Effector memory CD8-positive, alpha-beta T cell (primary cell): ENCODE data around the gene ZNF689.

Experiments used
- ATAC-seq: fragments of 150-1000 bp; cut with Tn5 transposase; replicated peaks from 2 replicates; pipeline ENCODE4 v1.10.0; 2021; ENCODE audit warnings: mild to moderate bottlenecking, moderate library complexity
- DNase-seq, 3 experiments: peaks; one replicate each; pipeline ENCODE4 v3.0.0; 2021
- H3K27ac Mint-ChIP-seq, 2 donors: one replicate each; pipeline ENCODE4 v1.8.0; 2022; ENCODE audit warnings: mild to moderate bottlenecking in 2 of 2, mixed read lengths in 2 of 2, moderate library complexity in 2 of 2
- H3K27me3 Mint-ChIP-seq, 2 donors: one replicate each; pipeline ENCODE4 v1.8.0; 2022; ENCODE audit warnings: mixed read lengths in 2 of 2
- H3K36me3 Mint-ChIP-seq: one replicate; pipeline ENCODE4 v1.8.0; 2022; ENCODE audit warnings: mild to moderate bottlenecking, moderate library complexity, mixed read lengths; ENCODE audit not compliant: insufficient read depth
- H3K4me1 Mint-ChIP-seq, 2 donors: one replicate each; pipeline ENCODE4 v1.8.0; 2022; ENCODE audit warnings: low read depth in 2 of 2, mixed read lengths in 2 of 2
- H3K4me3 Mint-ChIP-seq, 2 donors: one replicate each; pipeline ENCODE4 v1.8.0; 2022; ENCODE audit warnings: mild to moderate bottlenecking in 2 of 2, mixed read lengths in 2 of 2, moderate library complexity in 2 of 2
- H3K9me3 Mint-ChIP-seq, 2 donors: one replicate each; pipeline ENCODE4 v1.8.0; 2022; ENCODE audit warnings: mixed read lengths in 2 of 2

ZNF689 gene

GRCh38 chr16:30623536-30624283 is 13.5 kb upstream of the ZNF689 start:
- no peaks in the 10 kb centered on the region for H3K9me3 Mint-ChIP-seq
- H3K27ac Mint-ChIP-seq = no peak overlapping the region
- H3K4me3 Mint-ChIP-seq = no peak overlapping the region
- H3K4me1 Mint-ChIP-seq = peaks cover 2% of the 10 kb centered on the region in 2 donors
- no peaks in the 10 kb centered on the region for H3K36me3 Mint-ChIP-seq
- no peak for ATAC-seq
- peaks cover 0 to 26% of the 10 kb centered on the region in 2 donors for H3K27me3 Mint-ChIP-seq
- no peak for DNase-seq

DNA sequence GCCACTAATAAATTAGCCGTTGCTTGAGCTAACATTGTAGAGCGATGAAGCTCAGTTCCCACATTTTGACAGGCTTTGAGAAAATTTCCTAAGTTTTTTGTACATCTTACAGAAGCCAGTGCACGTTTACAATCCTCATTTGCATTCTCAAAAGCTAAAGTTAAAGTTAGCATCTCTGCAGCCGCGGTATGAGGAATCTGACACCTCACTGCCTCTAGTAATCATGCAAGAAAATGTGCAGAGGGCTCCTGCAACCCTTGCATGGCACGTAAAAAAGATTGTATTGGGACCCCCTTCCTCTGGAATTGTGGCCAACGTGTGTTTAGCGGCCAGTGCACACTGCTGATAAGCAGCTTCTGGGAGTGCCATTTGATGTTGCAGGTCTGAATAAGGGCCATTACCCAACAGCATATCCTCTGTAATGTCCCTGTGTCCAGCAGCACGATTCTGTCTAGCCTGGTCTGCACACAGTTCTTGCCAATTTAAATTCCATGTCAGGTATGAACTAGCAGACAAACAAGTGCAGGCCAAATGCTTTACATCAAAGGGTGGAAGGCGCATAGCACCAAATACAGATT is 12.4 kb upstream of the ZNF689 start:
- Mint-ChIP-seq H3K27me3 (peaks cover 0 to 26% of the 10 kb centered on the region in 2 donors), H3K4me3 (no peak overlapping the region), H3K36me3 (no peaks in the 10 kb centered on the region), H3K4me1 (no peaks in the 10 kb centered on the region), H3K9me3 (no peaks in the 10 kb centered on the region), H3K27ac (no peak overlapping the region)
- DNase-seq (no peak), ATAC-seq (no peak)

- H3K4me1 Mint-ChIP-seq = no peaks in the 10 kb centered on the region
- H3K27me3 Mint-ChIP-seq = peaks cover 0 to 26% of the 10 kb centered on the region in 2 donors
- ATAC-seq (no peak), DNase-seq (no peak)
- H3K4me3 Mint-ChIP-seq = no peak overlapping the region
- no peaks in the 10 kb centered on the region for H3K9me3 Mint-ChIP-seq
- H3K27ac Mint-ChIP-seq = no peak overlapping the region
- H3K36me3 Mint-ChIP-seq = no peaks in the 10 kb centered on the region
Observed at GRCh38 chr16:30621765-30622164, 11.6 kb upstream of the ZNF689 start.

DNA sequence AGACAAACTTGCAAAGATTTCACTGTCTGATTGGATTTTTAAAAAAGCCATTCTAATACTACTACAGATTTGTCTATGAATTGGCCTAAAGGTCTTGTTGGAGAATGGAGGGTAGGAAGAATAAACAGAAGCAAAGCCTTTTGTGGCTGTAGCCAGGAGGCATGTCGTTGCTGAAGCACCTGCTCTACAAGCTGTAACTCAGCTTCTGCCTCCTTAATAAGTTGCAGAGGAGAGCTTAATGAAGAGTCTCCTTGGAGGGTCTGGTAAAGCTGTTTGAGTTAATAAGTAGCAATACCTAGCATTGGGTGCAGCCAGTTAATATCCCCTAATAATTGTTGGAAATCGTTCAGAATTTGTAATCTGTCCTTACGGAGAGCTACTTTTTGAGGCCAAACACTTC is 10.0 kb upstream of the ZNF689 start:
- Mint-ChIP-seq H3K4me3 (no peak overlapping the region), H3K4me1 (peaks cover 0 to 3% of the 10 kb centered on the region in 2 donors)

DNA sequence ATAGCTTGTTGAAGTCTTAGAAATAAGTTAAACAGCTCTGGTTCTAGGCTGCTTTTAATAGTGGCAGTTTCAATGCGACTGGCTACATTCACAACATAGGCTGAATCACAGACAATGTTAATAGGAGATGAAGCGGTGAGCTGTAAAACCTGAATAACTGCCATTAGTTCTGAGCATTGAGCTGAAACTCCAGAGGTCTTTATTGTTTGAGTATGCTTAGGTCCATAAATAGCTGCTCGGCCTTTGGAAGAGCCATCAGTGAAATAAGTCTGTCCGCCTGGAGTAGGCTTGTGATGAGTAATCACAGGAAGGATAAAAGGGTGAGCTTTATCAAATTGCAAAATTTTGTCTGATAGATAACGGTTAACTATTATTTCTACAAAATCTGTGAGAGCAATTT is 9.4 kb upstream of the ZNF689 start:
- H3K4me1 Mint-ChIP-seq = peaks cover 0 to 3% of the 10 kb centered on the region in 2 donors
- H3K9me3 Mint-ChIP-seq = no peaks in the 10 kb centered on the region
- H3K27me3 Mint-ChIP-seq = peaks cover 0 to 25% of the 10 kb centered on the region in 2 donors
- no peaks in the 10 kb centered on the region for H3K36me3 Mint-ChIP-seq
- DNase-seq (no peak), ATAC-seq (no peak)
- H3K27ac Mint-ChIP-seq = no peak overlapping the region
- no peak overlapping the region for H3K4me3 Mint-ChIP-seq

More for the DNA sequence above, 10.0 kb upstream of the ZNF689 start:
- Mint-ChIP-seq H3K27ac (no peak overlapping the region), H3K9me3 (no peaks in the 10 kb centered on the region), H3K27me3 (peaks cover 0 to 26% of the 10 kb centered on the region in 2 donors), H3K36me3 (no peaks in the 10 kb centered on the region)
- ATAC-seq (no peak), DNase-seq (no peak)

DNA sequence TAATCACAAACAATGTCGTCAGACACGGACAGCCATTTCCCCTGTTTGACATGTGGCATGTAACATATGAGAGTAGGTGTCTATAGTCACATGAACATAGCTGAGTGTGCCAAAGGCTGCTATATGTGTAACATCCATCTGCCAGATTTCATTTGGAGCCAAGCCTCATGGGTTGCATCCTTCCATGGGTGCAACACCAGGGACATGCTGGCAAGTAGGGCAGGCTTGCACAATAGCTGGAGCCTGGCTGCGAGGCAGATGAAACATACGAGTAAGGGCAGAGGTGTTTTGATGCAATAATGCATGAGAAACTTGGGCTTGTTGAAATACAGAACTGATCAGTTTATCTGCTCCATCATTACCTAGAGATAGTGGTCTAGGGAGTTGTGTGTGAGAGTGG is 9.0 kb upstream of the ZNF689 start:
- no peak for ATAC-seq
- DNase-seq = no peak
- Mint-ChIP-seq H3K4me3 (no peak overlapping the region), H3K27ac (no peak overlapping the region), H3K36me3 (no peaks in the 10 kb centered on the region), H3K9me3 (no peaks in the 10 kb centered on the region), H3K4me1 (peaks cover 0 to 3% of the 10 kb centered on the region in 2 donors), H3K27me3 (peaks cover 0 to 21% of the 10 kb centered on the region in 2 donors)

GRCh38 chr16:30615358-30616091 is 5.3 kb upstream of the ZNF689 start:
- Mint-ChIP-seq H3K4me1 (peaks cover 1 to 4% of the 10 kb centered on the region in 2 donors), H3K36me3 (peaks cover under 1% of the 10 kb centered on the region), H3K9me3 (no peaks in the 10 kb centered on the region), H3K27ac (no peak overlapping the region), H3K27me3 (no peaks in the 10 kb centered on the region), H3K4me3 (no peak overlapping the region)
- DNase-seq (peak; percentile 69 to 74 (median 73)), ATAC-seq (peak; percentile 85)

DNA sequence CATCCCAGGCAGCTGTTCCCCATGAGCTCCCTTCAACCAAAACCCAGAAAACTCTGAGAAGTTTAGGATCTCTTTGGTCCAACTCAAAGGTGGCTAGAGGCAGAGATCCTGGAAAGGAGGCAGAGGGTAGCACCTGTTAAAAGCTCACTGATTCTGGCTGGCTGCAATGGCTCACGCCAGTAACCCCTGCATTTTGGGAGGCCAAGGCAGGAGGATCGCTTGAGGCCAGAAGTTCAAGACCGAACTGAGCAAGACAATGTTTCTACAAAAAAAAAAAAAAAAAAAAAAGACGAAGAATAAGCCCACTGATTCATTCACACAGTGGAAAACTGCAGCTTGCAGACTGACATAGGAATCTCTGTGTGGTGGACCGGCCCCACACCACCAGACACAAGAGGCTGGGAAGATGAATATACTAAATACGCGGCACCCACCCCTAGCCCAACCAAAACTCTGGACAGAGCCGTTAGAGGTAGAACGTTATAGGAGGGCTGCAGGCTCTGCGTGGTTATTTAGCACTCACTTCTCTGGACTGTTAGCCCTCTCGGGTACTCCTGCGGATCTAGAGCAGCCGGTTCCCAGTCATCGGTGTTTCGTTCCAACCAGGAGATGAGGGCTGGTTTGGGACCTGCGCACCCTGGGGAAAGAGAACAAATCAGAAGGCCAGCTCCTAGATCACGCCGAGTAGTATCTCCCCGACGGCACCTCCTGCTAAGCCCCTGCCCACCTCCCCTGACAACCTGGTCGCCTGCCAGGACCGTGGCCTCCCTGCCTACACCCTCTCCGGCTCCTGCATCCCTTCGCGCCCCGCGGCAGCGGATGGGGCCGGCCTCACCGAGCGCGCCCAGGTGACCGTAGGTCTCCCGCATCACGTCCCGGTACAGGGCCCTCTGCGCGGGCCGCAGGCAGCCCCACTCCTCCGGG is 925 bp downstream of the ZNF689 start:
- Mint-ChIP-seq H3K9me3 (no peaks in the 10 kb centered on the region), H3K27me3 (no peaks in the 10 kb centered on the region), H3K4me3 (peak overlapping the region; percentile 91 to 94), H3K36me3 (peaks cover 46% of the 10 kb centered on the region), H3K4me1 (peaks cover 12 to 17% of the 10 kb centered on the region in 2 donors), H3K27ac (peak overlapping the region; percentile 98)
- DNase-seq (peak in 2 of 3 experiments; percentile 27 to 42), ATAC-seq (peak; percentile 43)

GRCh38 chr16:30606004-30606403 is 4.2 kb downstream of the ZNF689 start:
- DNase-seq (no peak), ATAC-seq (no peak)
- Mint-ChIP-seq H3K9me3 (no peaks in the 10 kb centered on the region), H3K36me3 (peaks cover 64% of the 10 kb centered on the region), H3K27ac (no peak overlapping the region), H3K27me3 (no peaks in the 10 kb centered on the region), H3K4me1 (peaks cover 14 to 17% of the 10 kb centered on the region in 2 donors), H3K4me3 (no peak overlapping the region)

- no peak overlapping the region for H3K27ac Mint-ChIP-seq
- no peaks in the 10 kb centered on the region for H3K27me3 Mint-ChIP-seq
- H3K4me1 Mint-ChIP-seq = peaks cover 9 to 13% of the 10 kb centered on the region in 2 donors
- DNase-seq (no peak), ATAC-seq (no peak)
- H3K4me3 Mint-ChIP-seq = no peak overlapping the region
- no peaks in the 10 kb centered on the region for H3K9me3 Mint-ChIP-seq
- peaks cover 60% of the 10 kb centered on the region for H3K36me3 Mint-ChIP-seq
Observed at GRCh38 chr16:30605158-30605557, 5.0 kb downstream of the ZNF689 start.

- H3K4me3 Mint-ChIP-seq = no peak overlapping the region
- H3K27ac Mint-ChIP-seq = no peak overlapping the region
- H3K36me3 Mint-ChIP-seq = peaks cover 57% of the 10 kb centered on the region
Observed at GRCh38 chr16:30604316-30604947, 5.8 kb downstream of the ZNF689 start.

GRCh38 chr16:30603945-30604315 is 6.3 kb downstream of the ZNF689 start:
- ATAC-seq (no peak), DNase-seq (no peak)
- H3K9me3 Mint-ChIP-seq = no peaks in the 10 kb centered on the region
- H3K27ac Mint-ChIP-seq = no peak overlapping the region
- H3K27me3 Mint-ChIP-seq = no peaks in the 10 kb centered on the region
- H3K4me3 Mint-ChIP-seq = no peak overlapping the region
- peaks cover 57% of the 10 kb centered on the region for H3K36me3 Mint-ChIP-seq
- peaks cover 6% of the 10 kb centered on the region in 2 donors for H3K4me1 Mint-ChIP-seq

More at GRCh38 chr16:30604316-30604947, 5.8 kb downstream of the ZNF689 start:
- peaks cover 9 to 11% of the 10 kb centered on the region in 2 donors for H3K4me1 Mint-ChIP-seq
- H3K9me3 Mint-ChIP-seq = no peaks in the 10 kb centered on the region
- no peaks in the 10 kb centered on the region for H3K27me3 Mint-ChIP-seq
- ATAC-seq (no peak), DNase-seq (no peak)
